IPS-11a (cell line): ENCODE measurements around the gene TDRD6.
"Not testable (repeated sequence)": the region's sequence is repeated elsewhere in the genome, so short reads cannot be mapped to it uniquely, and the experiment has no call there.

Experiments used
- H3K4me3 ChIP-seq: one replicate; pipeline ENCODE4 v1.5.1; 2013; ENCODE audit warnings: low read depth, low read length, control low read depth

The TDRD6 gene

GRCh38 chr6:46743425-46744158 is 55.9 kb downstream of the TDRD6 start:
- H3K4me3 ChIP-seq: no peak overlapping the region

DNA sequence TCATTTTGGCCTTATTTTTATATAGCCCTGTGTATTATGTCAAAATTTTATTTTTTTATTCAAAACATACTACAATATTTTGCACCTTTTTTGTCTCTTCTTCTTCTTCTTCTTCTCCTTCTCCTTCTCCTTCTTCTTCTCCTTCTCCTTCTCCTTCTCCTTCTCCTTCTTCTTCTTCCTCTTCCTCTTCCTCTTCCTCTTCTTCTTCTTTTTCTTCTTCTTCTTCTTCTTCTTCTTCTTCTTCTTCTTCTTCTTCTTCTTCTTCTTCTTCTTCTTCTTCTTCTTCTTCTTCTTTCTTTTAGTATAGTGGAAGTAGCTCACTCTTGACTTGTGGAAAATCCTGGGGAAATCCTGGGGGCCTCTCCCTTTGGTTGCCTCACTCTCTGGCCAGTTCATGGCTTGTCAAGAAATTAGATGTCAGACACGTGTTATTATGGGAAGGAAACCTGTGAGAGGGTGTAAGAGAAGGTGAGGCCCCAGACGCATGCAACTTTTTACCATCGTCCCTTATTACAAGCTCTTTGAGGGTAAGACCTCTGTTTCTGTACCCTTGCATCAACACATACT is 56.6 kb downstream of the TDRD6 start:
- H3K4me3 ChIP-seq: not testable (repeated sequence)

- no peak overlapping the region for H3K4me3 ChIP-seq
Observed at GRCh38 chr6:46745973-46746372, 58.3 kb downstream of the TDRD6 start.

GRCh38 chr6:46746696-46747095 is 59.0 kb downstream of the TDRD6 start, which contains the start of gene ANKRD66:
Gene ANKRD66, plus strand, starts transcription at chr6:46746933. Its CDS starts 5,016 bp downstream, at chr6:46751949.
- no peak within 1 kb of the TSS for H3K4me3 ChIP-seq

- no peak overlapping the region for H3K4me3 ChIP-seq
Observed at GRCh38 chr6:46748940-46749503, 61.3 kb downstream of the TDRD6 start.

DNA sequence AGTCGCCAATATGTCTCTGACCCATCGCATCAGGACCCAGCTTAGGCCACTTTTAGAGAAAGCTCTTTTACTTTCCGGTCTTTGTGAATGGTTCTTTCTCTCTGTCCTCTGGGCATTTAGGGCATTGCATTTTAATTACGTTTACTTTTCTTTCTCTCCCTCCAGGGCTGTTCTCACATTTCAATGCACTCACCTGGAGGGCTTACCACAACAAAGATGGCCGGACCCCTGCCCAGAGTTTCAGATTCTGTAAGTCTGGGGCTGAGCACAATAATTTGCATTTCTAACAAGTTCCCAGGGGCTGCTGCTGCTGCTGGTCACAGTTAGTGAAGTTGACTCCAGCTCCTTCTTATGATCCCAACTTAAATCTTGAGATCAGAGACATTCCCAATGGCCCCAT is 62.0 kb downstream of the TDRD6 start:
- no peak overlapping the region for H3K4me3 ChIP-seq

DNA sequence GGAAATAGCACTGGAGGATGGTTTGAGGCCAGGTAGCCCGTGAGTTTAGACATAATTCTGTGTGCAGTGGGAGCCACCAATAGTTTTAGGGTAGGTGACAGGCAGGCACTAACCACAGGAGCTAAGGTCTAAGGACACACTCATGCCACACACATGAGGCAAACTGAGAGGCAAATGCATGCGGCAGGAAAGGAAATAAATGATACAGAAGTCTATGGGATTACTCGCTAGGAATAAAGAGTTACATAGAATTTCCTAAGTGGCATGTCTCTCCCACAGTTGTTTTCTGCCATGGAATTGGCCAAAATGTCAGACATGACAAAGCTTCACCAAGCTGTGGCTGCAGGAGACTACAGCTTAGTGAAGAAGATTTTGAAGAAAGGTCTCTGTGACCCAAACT is 64.0 kb downstream of the TDRD6 start:
- H3K4me3 ChIP-seq: no peak overlapping the region
